ENCODE data around the gene IRAK3.
"Not testable (repeated sequence)": the region's sequence is repeated elsewhere in the genome, so short reads cannot be mapped to it uniquely, and the experiment has no call there.

The IRAK3 gene

DNA sequence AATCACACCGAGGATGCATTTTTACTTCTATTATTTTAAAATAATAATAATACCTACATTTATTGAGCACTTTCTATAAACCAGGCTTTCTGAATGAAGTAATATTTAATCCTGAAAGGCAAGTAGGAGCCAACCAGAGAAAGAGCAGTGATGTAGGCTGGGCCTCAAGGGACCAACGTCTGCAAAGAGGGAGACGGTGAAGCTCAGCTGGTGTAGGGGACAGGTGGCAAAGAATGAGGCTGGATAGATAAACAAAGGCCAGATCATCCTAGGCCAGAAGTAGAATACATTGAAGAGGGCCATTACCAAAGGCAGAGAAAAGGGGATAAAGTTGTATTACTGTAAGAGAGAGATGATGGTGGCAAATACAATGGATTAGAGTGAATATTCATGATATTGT, 18.4 kb upstream of the IRAK3 start:
- no peak for DNase-seq

DNA sequence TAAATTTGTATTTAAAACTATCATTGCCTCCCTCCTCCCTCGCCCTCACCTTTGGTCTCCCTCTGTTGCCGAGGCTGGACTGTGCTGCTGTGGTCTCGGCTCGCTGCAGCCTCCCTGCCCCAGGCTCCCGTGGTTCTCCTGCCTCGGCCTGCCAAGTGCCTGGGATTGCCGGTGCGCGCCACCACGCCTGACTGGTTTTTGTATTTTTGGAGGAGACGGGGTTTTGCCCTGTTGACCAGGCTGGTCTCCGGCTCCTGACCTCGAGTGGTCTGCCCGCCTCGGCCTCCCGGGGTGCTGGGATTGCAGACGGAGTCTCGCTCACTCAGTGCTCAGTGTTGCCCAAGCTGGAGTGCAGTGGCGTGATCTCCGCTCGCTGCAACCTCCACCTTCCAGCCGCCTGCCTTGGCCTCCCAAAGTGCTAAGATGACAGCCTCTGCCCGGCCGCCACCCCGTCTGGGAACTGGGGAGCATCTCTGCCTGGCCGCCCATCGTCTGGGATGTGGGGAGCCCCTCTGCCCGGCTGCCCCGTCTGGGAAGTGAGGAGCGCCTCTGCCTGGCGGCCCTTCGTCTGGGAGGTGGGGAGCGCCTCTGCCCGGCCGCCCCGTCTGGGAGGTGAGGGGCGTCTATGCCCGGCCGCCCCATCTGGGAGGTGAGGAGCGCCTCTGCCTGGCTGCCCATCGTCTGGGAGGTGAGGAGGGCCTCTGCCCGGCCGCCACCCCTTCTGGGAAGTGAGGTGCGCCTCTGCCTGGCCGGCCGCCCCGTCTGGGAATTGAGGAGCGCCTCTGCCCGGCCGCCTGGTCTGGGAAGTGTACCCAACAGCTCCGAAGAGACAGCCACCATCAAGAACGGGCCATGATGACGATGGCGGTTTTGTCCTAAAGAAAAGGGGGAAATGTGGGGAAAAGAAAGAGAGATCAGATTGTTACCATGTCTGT, 14.4 kb upstream of the IRAK3 start:
- DNase-seq = not testable (repeated sequence)

DNA sequence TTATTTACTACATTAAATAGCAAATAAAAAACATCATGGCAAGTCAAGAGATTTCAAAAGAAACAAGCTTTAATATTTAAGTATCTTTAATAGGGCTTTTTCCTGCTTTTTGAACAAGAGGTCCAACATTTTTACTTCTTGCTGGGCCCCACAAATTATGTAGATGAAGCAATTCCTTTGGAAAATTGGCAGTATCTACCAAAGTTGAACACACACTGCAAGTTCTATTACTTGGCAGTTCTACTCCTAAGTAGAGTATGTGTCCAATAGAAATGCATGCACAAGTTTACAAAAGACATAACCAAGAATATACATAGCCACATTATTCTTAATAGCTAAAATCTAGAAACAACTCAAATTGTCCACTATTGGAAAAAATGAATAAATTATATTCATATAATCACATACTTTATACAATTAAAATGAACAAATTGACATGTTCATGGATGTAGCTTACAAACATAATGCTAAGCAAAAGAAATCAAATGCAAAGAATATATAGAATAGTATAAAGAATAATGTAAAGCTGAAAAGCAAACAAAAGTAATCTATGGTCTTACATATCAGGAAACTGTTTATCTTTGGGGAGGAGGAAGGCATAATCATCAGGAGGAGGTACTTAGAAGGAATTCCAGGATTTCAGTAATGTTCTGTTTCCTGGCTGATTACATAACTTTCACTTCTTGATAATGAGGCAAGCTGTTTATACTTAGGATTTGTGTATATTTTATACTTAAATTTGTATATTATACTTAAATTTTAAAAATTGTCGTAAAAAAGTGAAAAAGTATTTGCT, 12.7 kb upstream of the IRAK3 start:
- DNase-seq = no peak

DNA sequence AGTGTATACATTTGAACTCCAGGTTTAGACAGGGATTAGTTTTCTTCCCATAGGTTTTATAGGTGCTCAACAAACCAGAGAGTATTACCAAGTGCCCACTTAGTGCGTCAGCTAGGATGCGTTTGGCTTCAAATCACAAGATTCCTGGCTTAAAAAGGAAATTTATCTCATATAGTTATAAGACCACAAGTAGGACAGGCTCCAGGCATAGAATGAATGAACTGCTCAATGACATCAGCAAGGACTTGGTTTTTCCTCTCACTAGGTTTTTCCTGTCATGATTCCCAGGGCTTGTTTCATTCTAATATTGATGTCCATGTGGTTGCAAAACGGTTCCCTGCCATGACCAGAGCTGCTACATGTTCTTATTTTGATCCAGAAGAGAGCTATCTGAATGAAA, 6.1 kb upstream of the IRAK3 start:
- DNase-seq = no peak

DNA sequence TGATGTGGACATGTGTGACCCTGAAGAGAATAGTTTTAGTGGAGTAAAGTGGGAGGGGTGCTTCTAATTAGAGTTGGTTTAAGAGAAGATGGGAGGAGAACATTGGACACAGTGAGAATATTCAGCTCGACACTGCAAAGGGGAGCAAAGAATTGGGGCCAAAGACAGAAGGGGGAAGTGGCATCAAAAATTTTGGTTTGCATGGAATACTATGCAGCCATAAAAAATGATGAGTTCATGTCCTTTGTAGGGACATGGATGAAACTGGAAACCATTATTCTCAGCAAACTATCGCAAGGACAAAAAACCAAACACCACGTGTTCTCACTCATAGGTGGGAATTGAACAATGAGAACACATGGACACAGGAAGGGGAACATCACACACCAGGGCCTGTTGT, 4.2 kb upstream of the IRAK3 start:
- not testable (repeated sequence) for DNase-seq

DNA sequence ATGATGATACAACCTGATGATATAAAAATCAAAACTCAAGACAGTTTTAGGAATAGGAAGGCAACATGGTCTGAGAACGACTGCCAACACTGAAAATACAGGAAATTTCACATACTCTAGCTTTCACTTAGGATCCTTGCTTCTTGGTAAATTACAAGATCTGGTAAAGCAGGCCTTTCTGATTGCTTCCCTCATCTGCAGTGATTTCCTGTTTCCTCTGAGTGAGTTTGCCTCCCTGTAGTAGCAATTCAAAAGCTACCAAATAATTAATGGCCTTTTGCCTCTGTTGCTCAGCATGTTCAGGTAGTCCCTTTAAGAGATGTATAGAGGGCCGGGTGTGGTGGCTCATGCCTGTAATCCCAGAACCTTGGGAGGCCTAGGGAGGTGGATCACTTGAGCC, 2.0 kb upstream of the IRAK3 start:
- no peak for DNase-seq

DNA sequence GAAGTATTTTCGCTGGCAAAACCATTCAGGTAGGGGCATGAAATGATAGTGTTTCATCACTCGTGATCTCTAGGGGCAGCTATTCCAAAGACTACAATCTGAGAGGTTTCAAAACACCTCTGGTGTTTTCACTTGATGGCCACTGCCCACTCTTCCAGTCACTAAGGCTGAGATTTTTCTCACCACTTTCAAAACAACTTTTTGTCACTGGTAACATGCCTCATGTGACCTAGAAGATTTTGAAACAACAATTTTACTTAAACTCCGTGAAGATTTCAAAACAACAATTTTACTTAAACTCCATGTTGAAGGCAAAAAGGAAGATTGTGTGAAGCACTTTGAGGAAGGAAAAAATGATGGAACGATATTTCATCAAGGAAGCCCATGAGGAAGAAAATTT, 1.2 kb upstream of the IRAK3 start:
- no peak for DNase-seq

DNA sequence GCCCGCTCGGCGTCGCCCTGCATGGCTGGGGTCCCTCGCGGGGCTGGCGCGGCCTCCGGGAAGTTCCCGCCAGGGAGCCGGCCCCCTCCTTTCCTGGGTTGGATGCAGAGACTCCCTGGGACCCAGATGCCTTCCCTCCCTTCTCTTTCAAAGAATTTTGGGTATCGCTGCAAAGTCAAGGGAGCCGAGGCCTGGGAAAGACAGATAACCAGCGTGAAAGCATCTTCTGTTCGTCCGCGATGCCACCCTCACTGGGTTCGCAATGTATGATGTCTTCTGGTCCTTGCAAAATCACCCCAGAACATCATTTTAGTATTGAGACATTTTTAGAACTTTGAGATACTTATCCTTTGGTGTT, 451 bp downstream of the IRAK3 start:
- no peak for DNase-seq

DNA sequence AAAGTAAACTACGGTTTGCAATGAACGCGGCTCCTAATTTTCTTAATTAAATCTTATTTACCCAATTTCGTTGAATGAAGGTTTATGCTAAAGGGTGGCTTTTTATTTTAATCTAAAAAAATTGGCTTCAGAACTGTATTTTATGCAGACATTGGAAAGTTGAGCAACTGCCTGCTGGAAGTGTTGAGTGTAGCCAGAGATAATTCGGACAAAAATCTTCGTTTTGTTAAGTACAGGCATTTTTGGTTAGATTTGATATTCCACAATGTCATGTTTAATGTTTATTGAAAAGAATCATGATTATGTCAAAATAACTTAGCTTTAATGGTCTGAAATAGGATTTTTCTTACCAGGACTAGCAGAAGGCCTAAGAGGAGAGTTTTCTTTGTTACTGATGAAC, 875 bp downstream of the IRAK3 start:
- no peak for DNase-seq

DNA sequence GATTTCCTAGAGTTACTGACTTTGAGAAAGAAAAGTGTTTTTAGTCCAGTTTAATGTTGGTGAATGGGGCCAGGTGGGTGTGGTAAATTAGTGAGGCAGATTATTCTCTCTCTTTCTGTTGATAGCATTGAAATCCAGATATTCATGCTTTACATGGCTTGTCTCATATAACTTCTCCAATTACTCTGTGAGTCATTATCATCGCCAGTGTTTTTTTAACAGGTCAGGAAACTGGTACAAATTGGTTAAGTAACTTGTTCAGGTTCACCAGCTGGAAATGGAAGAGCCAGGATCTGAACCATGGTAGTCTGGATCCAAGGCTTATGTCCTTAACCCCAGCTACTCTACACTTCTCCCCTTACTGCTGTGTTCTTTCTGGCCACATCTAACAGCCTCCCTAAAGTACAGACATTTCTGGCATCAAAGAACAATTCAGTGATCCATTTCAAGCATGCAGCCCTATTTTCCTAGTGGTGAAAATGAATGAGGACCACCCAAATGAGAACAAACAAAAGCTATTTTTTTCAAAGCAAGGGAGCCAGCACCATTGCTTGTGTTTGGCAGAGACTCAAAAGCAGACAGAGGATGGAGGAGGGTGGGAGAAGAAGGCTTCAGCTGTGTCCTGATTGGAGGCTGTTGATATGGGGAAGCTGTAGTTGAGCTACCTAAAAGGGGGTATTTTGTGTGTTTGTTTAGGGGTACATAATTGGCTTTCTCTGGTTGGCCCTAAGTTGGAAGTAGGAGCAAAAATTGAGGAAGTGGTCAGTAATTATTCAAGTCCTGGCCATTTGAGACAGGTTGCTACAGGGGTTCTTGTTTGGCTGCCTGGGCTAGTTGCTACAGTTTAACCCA, 1.7 kb downstream of the IRAK3 start:
- DNase-seq = no peak

DNA sequence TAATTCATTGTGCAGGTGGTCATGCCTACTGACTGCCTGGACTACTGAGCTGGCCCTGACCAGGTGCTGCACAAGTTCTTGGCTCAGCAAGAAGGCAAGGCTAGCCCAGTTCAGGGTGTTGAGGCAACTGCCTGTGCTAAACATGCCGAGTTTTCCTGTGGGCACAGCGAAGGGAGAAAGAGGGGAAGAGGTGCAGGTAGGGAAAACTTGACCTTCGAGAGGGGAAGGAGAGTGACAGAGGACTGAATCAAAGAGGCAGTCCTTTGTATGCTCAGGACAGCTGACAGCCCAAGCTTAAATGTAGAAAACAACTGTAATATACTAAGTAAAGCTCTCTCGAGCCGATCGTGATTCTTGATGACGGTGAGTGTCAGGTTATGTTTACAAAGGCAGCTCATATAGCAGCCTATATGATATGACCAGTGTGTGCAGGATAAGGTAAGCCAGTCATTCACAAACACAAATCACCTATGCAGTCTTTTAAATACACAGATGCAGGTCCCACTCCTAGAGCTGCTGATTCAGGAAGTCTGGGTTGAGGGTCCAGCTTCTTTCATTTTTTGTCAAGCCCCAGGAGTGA, 2.6 kb downstream of the IRAK3 start:
- DNase-seq = no peak

DNA sequence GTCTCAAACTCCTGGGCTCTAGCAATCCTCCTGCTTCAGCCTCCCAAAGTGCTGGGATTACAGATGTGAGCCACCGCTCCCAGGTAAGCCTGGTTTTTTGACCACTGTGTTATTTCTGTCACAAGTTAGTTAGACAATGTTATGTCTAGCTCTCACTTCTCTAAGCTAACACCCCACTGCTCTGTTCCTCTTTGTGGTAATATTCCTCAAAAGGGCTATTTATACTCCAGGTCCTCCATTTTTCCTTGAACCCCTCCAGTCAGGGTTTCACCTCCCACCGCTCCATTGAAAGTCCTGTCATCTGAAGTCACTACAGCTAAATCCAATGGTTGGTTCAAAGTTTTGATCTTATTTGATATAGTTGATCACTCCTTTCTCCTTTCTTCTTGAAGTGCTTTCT, 5.1 kb downstream of the IRAK3 start:
- DNase-seq = no peak

DNA sequence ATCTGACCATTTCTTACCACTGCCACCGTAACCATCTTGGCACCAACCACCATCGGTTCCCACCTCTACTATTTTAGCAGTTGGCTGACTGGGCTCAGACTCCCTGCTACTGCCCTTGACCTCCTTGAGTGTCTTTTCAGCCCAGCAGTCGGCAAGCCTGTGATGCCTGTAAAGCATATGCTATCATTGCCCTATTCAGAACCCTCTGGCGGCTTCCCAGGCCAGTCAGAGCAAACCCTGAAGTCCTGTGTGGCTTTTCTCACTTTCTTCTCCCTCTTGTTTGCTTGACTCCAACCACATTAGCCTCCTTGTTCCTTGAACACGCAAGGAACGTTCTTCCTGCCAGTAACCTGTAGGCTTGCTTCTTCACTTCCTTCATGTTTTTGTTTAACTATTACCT, 6.2 kb downstream of the IRAK3 start:
- no peak for DNase-seq

DNA sequence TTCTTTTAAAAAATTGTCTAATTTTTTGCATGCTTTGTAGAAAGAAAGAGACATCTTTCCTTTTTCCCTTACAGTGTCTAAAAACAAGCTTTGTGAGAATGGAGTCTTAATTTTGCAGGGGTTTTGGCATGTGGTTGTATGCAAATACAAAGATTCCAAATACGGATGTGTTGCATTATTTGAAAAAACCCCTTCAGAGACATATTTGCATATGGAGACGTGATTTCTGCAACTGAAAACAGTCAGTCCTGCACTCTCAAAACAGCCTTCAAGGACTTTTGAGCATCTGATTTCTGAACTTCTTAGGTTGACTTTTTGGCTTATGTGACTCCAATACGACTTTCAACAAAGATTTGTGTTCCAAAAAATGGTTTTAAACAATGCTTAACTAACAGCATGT, 7.8 kb downstream of the IRAK3 start:
- DNase-seq = no peak

DNA sequence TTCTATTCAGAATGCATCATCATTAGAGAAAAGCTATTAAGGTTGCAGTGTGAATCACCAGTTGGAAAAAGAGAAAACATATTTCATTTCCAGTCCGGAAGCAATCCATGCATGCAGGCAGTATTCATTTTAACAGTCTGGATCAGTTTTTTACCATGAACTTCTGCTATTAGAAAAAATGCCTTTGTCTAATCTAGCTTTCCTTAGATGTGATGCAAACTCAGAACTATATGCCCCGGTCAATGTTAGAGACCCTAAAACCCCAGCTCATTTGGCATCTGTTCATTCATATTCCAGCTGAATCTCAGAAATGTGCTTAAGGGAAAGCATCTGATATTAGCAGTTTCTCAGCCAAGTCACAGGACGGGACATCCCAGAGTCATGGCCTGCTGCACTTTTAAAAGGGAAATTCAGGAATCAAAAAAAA, 8.5 kb downstream of the IRAK3 start:
- no peak for DNase-seq

DNA sequence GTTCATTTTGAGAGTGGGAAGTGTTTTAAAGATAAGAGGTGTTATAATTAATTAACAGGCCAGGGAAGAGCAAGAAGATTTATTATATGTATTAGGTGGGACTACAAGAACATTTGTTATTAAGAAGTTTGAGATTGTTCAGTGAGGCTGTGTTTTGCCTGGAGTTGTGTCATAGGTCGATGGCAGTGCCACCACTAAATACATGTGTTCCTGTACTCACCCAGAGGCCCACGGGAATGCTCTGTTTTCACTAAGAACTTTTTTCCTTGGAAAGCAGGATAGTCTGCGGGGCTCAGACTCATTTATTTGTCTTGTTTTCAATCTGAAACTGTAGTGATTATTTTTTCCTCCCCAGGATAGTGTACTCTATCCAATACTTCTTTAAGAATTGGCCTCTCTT, 10.1 kb downstream of the IRAK3 start:
- DNase-seq = no peak

DNA sequence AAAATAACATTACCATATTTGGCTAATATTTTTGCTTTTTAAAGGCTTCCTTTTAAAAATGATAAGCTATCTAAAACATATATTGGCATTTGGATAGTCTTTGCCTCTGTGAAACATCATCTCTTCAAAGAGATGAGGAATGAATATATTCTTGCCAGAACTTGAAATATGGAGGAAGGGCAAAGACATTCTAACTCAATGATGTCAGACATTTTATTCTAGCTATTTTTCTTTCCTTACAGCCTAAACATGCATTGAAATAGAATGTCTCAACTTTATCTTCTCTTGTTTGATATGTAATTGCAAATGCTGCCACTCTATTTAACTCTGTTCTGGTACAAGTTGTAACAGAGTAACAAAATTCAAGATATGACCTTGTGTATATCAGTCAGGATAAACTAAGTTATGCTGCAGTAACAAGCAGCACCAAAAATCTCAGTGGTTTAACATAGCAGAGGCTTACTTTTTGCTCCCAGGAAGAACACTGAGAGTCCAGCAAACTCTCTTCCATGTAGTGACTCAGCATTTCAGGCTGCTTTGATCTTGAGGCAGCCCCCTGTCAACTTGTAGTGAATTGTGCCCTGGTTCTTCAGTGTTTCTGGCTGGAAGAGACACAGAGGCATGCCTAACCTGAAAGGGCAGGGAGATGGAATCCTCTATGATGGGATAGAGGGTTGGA, 11.0 kb downstream of the IRAK3 start:
- no peak for DNase-seq

DNA sequence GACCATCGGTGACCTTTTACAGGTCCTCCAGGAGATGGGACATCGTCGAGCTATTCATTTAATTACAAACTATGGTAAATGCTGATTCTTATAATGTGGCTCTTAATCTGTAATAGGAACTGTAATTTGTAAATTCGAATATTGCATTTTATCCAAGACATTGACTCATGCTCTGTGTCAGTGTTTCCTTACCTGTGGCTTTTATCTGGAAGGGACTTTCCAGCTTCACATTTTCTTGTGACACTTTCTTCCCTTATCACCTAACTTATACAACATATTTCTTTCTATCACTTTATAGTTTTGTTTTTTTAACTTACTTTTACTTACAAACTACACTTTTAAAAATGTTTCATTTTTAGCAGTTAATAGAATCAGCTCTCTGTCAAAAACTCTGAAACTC, 14.8 kb downstream of the IRAK3 start:
- DNase-seq = no peak

DNA sequence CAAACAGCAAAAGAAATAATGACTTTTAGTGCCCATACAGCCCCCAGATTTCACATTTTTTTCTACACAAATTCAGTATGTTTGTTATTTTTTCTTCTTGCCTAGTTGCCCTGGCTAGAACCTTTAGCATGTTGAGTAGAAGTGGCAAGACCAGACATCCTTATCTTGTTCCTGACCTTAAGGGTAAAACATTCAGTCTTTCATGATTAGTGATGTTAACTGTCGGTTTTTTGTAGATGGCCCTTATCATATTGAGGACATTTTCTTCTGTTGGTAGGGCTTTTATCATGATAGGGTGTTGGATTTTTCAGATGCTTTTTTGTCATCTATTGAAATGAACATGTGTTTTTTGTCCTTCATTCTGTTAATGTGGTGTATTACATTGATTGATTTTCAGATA, 17.1 kb downstream of the IRAK3 start:
- DNase-seq = no peak

DNA sequence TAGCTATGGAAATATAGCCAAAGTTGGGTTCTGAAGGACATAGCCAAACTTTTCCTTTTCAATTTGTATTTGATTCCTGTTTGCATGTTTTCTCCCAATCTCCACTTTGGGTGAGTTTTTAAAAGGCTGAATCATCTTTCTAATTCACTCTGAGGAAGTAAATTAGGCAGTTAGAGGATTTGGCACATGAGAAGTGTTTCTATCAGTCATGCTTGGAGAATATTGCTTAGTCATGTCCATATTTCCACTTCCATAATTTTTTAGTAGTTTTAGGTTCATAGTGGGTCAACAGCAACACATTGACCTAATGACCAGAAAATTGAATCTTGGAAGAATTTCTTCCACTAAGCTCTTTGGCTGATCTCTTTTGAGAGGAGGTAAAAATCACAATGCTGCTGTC, 21.8 kb downstream of the IRAK3 start:
- no peak for DNase-seq

DNA sequence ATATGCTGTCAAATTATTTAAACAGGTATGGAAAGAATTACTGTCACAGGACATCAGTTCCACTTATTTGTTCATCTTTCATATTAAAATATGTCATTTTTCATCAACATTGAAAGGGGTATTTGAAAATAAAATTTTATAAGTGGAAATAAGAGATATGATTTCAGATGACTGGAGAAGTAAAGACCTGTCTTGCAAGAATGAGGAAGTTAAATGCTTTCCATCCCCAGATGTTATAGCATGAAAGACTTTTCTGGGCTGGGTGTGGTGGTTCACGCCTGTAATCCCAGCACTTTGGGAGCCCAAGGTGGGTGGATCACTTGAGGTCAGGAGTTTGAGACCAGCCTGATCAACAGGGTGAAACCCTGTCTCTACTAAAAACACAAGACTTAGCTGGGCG, 22.6 kb downstream of the IRAK3 start:
- not testable (repeated sequence) for DNase-seq

DNA sequence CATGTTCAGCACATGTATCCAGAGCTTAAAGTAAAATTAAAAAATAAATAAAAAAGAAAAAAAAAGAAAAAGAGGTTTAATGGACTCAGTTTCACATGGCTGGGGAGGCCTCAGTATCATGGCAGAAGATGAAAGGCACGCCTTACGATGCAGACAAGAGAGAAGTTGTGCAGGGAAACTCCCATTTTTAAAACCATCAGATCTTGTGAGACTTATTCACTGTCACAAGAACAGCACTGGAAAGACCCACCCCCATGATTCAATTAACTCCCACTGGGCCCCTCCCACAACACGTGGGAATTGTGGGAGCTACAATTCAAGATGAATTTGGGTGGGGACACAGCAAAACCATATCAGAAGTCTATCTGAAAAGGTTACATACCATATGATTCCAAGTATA, 24.0 kb downstream of the IRAK3 start:
- not testable (repeated sequence) for DNase-seq

Data from activated CD8-positive, alpha-beta memory T cell treated with anti-CD3 and anti-CD28 coated beads, Interleukin-2, amount 50 U/mL, for 4 hours (primary cell).